ENCODE data around the gene CD274.

DNA sequence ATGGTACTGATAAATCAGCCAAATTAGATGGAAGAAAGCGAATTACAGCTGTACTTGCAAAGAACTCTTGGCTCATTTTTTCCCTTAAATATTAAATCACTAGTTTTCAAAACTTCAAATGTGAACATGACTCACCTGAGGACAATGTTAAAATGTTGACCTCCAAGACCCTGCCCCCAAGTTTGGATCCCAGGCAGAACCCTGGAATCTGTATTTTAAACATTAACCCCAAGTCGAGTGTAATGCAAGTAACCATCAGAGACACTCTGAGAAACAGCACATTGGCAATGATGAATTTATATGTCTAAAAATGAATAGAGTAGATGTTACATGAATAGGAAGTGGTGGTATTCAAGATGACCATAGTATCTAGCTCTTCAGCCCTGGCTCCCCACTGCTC is 2.3 kb upstream of the CD274 start:
- TF ChIP-seq, protein P1, sequence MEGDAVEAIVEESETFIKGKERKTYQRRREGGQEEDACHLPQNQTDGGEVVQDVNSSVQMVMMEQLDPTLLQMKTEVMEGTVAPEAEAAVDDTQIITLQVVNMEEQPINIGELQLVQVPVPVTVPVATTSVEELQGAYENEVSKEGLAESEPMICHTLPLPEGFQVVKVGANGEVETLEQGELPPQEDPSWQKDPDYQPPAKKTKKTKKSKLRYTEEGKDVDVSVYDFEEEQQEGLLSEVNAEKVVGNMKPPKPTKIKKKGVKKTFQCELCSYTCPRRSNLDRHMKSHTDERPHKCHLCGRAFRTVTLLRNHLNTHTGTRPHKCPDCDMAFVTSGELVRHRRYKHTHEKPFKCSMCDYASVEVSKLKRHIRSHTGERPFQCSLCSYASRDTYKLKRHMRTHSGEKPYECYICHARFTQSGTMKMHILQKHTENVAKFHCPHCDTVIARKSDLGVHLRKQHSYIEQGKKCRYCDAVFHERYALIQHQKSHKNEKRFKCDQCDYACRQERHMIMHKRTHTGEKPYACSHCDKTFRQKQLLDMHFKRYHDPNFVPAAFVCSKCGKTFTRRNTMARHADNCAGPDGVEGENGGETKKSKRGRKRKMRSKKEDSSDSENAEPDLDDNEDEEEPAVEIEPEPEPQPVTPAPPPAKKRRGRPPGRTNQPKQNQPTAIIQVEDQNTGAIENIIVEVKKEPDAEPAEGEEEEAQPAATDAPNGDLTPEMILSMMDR (IDR thresholded peaks at IDR 0.05 in 2 of 3, conservative IDR thresholded peaks at IDR 0.05 in 1 of 3; ENCODE audit: borderline replicate concordance in 1 of 3, insufficient read depth in 1 of 3, low read depth in 2 of 3, low read length in 2 of 3): no peak
- TF ChIP-seq, protein P2, sequence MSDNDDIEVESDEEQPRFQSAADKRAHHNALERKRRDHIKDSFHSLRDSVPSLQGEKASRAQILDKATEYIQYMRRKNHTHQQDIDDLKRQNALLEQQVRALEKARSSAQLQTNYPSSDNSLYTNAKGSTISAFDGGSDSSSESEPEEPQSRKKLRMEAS (IDR thresholded peaks at IDR 0.05): no peak
